ENCODE results near the gene PPP1R27. TPM values are rescaled to one million over a fixed set of nuclear protein-coding genes. Genes with fewer than 3 reads are reported as not detected.

The PPP1R27 gene
- total and polyA plus RNA-seq, 9 donors, result 0.22 TPM; not detected in 8

- H3K36me3 ChIP-seq, result no peaks in the 10 kb centered on the region
- 81 to 82% (median 82%) methylated on average over 14 to 15 of the region's 15 CpGs for WGBS, 3 donors
- H3K9me3 ChIP-seq, result no peaks in the 10 kb centered on the region
- no peak overlapping the region for H3K4me3 ChIP-seq
- no peaks in the 10 kb centered on the region for H3K27me3 ChIP-seq
- no peak overlapping the region for H3K27ac ChIP-seq
- intact Hi-C loops (cut with DNase I), result no loop called here
- peaks cover 12% of the 10 kb centered on the region for H3K4me1 ChIP-seq (ENCODE audit: insufficient read depth)
- no peak for DNase-seq
- TF ChIP-seq POLR2A (IDR thresholded peaks at IDR 0.05) (no peak), EP300 (IDR thresholded peaks at IDR 0.05) (no peak), CTCF (IDR thresholded peaks at IDR 0.05) (no peak)
Measured at GRCh38 chr17:81839301-81839700, 4.5 kb upstream of the PPP1R27 start.

GRCh38 chr17:81838753-81839255 lies 4.0 kb upstream of the PPP1R27 start:
- intact Hi-C loops (cut with DNase I), result no loop called here
- Histone ChIP-seq H3K36me3 (no peaks in the 10 kb centered on the region), H3K27ac (no peak overlapping the region), H3K27me3 (no peaks in the 10 kb centered on the region), H3K4me3 (no peak overlapping the region), H3K4me1 (ENCODE audit: insufficient read depth) (peaks cover 13% of the 10 kb centered on the region), H3K9me3 (no peaks in the 10 kb centered on the region)
- WGBS, 3 donors, result 44 to 47% (median 46%) methylated on average over 15 to 17 of the region's 17 CpGs
- TF ChIP-seq CTCF (IDR thresholded peaks at IDR 0.05), result no peak
- TF ChIP-seq EP300 (IDR thresholded peaks at IDR 0.05), result no peak
- TF ChIP-seq POLR2A (IDR thresholded peaks at IDR 0.05), result no peak
- no peak for DNase-seq

- Histone ChIP-seq H3K27ac (no peak overlapping the region), H3K4me3 (no peak overlapping the region), H3K36me3 (no peaks in the 10 kb centered on the region), H3K4me1 (ENCODE audit: insufficient read depth) (peaks cover 17% of the 10 kb centered on the region), H3K27me3 (no peaks in the 10 kb centered on the region), H3K9me3 (no peaks in the 10 kb centered on the region)
- TF ChIP-seq EP300 (IDR thresholded peaks at IDR 0.05) (no peak), CTCF (IDR thresholded peaks at IDR 0.05) (no peak), POLR2A (IDR thresholded peaks at IDR 0.05) (no peak)
- intact Hi-C loops (cut with DNase I), result no loop called here
- WGBS, 3 donors, result 72 to 83% (median 76%) methylated on average over 9 of the region's 9 CpGs
- DNase-seq, result no peak
Measured at GRCh38 chr17:81837641-81838040, 2.8 kb upstream of the PPP1R27 start.

- Histone ChIP-seq H3K4me3 (peak overlapping the region; percentile 67), H3K9me3 (no peaks in the 10 kb centered on the region), H3K27ac (no peak overlapping the region), H3K36me3 (no peaks in the 10 kb centered on the region), H3K27me3 (no peaks in the 10 kb centered on the region), H3K4me1 (ENCODE audit: insufficient read depth) (peaks cover 16% of the 10 kb centered on the region)
- no peak for TF ChIP-seq POLR2A (IDR thresholded peaks at IDR 0.05)
- no peak for TF ChIP-seq EP300 (IDR thresholded peaks at IDR 0.05)
- no peak for TF ChIP-seq CTCF (IDR thresholded peaks at IDR 0.05)
- 79 to 82% (median 81%) methylated on average over 31 of the region's 31 CpGs for WGBS, 3 donors
- DNase-seq, result peak in 1 of 5 donors; percentile 40
- intact Hi-C loops (cut with DNase I), result no loop called here
Measured at GRCh38 chr17:81833921-81834830, 674 bp downstream of the PPP1R27 start.

All from ovary (tissue), 9 donors.